ENCODE results near the gene USP40.

DNA sequence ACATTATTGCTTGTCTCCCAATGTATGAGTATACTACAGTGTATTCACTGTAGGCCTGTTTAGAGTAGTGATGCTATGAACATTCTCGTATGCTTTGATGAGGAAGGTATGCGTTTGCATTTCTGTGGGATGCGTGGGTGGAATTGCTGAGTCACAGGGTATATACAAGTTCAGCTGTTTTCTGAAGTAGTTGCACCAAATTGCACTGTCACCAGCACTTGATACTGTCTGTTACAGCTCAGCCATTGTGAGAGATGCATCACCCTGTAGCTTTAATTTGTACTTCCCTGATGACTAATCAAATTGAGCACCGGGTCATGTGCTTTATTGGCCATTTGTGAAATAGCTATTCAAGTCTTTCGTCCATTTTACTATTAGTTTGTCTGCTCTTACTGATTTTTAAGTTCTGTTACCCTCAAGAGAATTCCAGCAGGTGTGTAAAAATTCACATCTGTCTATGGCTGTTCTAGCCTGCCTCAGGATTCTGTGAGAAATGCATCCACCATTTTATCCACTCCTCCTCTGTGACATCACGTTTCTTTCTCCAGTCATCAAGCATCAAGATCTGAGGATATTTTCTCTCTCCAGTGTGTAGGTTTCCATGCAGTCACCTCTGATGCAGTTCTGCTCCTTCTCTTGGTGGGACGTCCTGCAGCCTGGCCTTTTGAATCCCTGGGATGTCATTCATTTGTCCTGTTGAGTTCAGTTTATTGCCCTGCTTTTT lies 139.8 kb downstream of the USP40 start:
- TF ChIP-seq, protein P1, sequence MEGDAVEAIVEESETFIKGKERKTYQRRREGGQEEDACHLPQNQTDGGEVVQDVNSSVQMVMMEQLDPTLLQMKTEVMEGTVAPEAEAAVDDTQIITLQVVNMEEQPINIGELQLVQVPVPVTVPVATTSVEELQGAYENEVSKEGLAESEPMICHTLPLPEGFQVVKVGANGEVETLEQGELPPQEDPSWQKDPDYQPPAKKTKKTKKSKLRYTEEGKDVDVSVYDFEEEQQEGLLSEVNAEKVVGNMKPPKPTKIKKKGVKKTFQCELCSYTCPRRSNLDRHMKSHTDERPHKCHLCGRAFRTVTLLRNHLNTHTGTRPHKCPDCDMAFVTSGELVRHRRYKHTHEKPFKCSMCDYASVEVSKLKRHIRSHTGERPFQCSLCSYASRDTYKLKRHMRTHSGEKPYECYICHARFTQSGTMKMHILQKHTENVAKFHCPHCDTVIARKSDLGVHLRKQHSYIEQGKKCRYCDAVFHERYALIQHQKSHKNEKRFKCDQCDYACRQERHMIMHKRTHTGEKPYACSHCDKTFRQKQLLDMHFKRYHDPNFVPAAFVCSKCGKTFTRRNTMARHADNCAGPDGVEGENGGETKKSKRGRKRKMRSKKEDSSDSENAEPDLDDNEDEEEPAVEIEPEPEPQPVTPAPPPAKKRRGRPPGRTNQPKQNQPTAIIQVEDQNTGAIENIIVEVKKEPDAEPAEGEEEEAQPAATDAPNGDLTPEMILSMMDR (IDR thresholded peaks at IDR 0.05): no peak
- no peak for TF ChIP-seq POLR2A (IDR thresholded peaks at IDR 0.05)

Measured in testis (tissue), 2 donors.